IMR-90 (cell line): Measurements from ENCODE around the gene CDNF.

Experiments used
- CEBPB ChIP-seq: IDR thresholded peaks from 2 replicates; pipeline ENCODE4 v1.6.1; 2012; ENCODE audit warnings: low read depth, low read length, improper control_type of control experiment
- CHD1 ChIP-seq: IDR thresholded peaks from 2 replicates; pipeline ENCODE4 v1.6.1; 2012; ENCODE audit warnings: low read depth, low read length, improper control_type of control experiment
- CTCF ChIP-seq: conservative IDR thresholded peaks from 2 replicates; pipeline ENCODE4 v1.5.1; 2012; ENCODE audit warnings: mild to moderate bottlenecking, low read depth, low read length, improper control_type of control experiment
- FOS ChIP-seq: fragments of 150-350 bp; IDR thresholded peaks from 2 replicates; pipeline ENCODE4 v1.6.1; 2016; ENCODE audit warnings: low read depth, low read length
- MAFK ChIP-seq: IDR thresholded peaks from 2 replicates; pipeline ENCODE4 v1.6.1; 2012; ENCODE audit warnings: low read depth, low read length, improper control_type of control experiment
- MAZ ChIP-seq: IDR thresholded peaks from 2 replicates; pipeline ENCODE4 v1.6.1; 2012; ENCODE audit warnings: low read depth, mild to moderate bottlenecking, low read length, improper control_type of control experiment, moderate library complexity, borderline replicate concordance
- POLR2A ChIP-seq: IDR thresholded peaks from 2 replicates; pipeline ENCODE4 v1.6.1; 2012; ENCODE audit warnings: mild to moderate bottlenecking, low read depth, low read length
- RAD21 ChIP-seq: IDR thresholded peaks from 2 replicates; pipeline ENCODE4 v1.6.1; 2012; ENCODE audit warnings: low read length, improper control_type of control experiment
- RFX5 ChIP-seq: IDR thresholded peaks from 2 replicates; pipeline ENCODE4 v1.8.0; 2012; ENCODE audit warnings: low read depth, mild to moderate bottlenecking, low read length, moderate library complexity
- SMC3 ChIP-seq: fragments of 150-350 bp; IDR thresholded peaks from 2 replicates; pipeline ENCODE4 v1.6.1; 2016; ENCODE audit warnings: low read depth, mild to moderate bottlenecking, antibody characterized with exemption, low read length, moderate library complexity
- USF2 ChIP-seq: fragments of 150-350 bp; IDR thresholded peaks from 2 replicates; pipeline ENCODE4 v1.6.1; 2017; ENCODE audit warnings: mild to moderate bottlenecking, antibody characterized with exemption, low read length, low read depth

- TF ChIP-seq RAD21: no peak
- no peak; the same call in 1 of the 2 replicates for TF ChIP-seq MAZ
- no peak for TF ChIP-seq POLR2A
- TF ChIP-seq USF2: no peak
- no peak for TF ChIP-seq CTCF
- no peak for TF ChIP-seq SMC3
- TF ChIP-seq RFX5: no peak
- no peak for TF ChIP-seq FOS
- TF ChIP-seq CHD1: no peak
- TF ChIP-seq MAFK: no peak
- no peak for TF ChIP-seq CEBPB
Measured at GRCh38 chr10:14838582-14839304, 906 bp upstream of the CDNF start.
